ENCODE measurements around the gene ALDH8A1. TPM values are rescaled to one million over a fixed set of nuclear protein-coding genes. Genes with fewer than 3 reads are reported as not detected.

Gene ALDH8A1
- total RNA-seq, 1 donor from 2014 or later: 0.19 TPM

DNA sequence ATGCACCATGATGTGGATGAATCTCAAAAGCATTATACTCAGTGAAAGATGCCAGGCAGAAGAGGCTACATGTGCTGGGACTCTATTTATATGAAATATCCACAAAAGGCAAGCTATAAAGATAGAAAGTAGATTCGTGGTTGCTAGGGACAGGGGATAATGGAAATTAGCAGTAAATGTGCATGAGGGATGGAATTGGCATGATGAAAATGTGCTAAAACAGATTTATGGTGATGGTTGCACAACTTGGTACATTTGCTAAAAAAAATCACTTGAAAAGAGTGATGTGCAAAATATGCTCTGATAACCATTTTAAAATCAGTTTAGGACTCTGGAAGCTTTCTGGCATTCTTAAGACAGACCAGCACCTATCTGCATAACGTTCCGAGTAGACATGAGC is 61.6 kb downstream of the ALDH8A1 start:
- ATAC-seq (ENCODE audit: poor library complexity): no peak
- intact Hi-C loops (cut with DNase I): no loop called here

DNA sequence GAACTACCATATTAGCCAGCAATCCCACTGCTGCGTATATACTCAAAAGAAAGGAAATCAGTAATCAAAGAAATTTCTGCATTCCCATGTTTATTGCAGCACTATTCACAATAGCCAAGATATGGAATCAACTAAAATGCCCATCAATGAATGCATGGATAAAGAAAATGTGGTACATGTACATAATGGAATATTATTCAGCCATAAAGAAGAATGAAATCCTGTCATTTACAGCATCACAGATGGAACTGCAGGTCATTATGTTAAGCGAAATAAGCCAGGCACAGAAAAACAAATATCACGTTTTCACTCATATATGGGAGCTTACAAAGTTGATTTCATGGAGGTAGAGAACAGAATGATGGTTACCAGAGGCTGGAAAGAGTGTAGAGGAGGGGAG is 65.1 kb downstream of the ALDH8A1 start:
- DNase-seq: no peak

More for the DNA sequence above, 61.6 kb downstream of the ALDH8A1 start:
- DNase-seq: no peak

DNA sequence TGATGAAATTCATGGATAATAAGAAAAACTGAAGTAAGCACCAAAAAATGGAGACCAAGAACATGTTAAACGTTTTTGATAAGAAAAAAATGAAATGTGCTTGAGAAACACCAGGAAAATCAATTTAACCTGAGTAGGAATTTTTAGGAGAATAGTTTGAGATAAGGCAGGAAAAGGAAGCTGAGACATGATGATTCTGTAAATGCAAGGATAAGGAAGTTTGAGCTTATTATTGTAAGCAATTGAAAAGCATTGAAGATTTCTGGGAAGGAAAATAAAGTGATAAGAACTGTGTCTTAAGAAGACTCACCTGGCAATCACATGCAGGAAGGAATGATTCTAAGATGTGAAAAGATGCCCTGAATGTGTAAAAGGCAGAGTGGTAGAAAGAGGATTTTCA is 66.6 kb downstream of the ALDH8A1 start:
- DNase-seq: no peak
- no peak for ATAC-seq (ENCODE audit: poor library complexity)
- intact Hi-C loops (cut with DNase I): loop anchor here (5.0 kb wide), 2 partner anchors 711 to 726 kb away; no protein-coding TSS in a partner anchor

More for the DNA sequence above, 65.1 kb downstream of the ALDH8A1 start:
- no peak for ATAC-seq (ENCODE audit: poor library complexity)
- intact Hi-C loops (cut with DNase I): loop anchor here (5.0 kb wide), 2 partner anchors 712 to 727 kb away; no protein-coding TSS in a partner anchor

DNA sequence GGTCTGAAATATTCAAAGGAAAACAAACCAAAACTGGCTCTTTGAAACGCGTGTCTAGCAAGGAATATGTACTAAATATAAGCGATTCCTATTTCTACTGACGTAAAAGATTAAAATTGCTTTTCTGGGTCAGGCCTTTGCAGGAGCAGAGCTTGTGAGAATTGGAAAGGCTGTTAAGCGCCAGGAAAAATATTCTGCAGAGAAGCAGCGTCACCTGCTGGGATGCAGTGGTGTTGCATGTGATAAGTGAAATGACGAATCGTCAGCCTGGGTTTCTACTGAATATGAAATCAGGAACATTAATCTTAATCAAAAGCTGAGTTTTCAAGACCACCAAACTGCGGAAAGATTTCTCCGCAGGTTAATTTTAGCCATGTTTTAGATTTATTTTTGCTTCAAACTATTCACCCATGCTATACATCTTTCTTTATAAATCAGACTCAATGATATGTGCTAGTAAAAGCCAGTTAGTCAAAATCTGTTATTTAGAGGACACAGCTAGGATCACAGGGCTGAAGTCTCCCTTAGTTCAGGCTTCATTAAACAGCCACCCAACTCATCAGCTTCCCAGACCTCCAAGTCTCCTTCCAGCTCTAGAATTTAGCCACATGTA is 67.4 kb downstream of the ALDH8A1 start:
- ATAC-seq (ENCODE audit: poor library complexity): peak; percentile 86
- intact Hi-C loops (cut with DNase I): loop anchor here (5.0 kb wide), 2 partner anchors 710 to 725 kb away; no protein-coding TSS in a partner anchor
- peak; percentile 70 for DNase-seq

DNA sequence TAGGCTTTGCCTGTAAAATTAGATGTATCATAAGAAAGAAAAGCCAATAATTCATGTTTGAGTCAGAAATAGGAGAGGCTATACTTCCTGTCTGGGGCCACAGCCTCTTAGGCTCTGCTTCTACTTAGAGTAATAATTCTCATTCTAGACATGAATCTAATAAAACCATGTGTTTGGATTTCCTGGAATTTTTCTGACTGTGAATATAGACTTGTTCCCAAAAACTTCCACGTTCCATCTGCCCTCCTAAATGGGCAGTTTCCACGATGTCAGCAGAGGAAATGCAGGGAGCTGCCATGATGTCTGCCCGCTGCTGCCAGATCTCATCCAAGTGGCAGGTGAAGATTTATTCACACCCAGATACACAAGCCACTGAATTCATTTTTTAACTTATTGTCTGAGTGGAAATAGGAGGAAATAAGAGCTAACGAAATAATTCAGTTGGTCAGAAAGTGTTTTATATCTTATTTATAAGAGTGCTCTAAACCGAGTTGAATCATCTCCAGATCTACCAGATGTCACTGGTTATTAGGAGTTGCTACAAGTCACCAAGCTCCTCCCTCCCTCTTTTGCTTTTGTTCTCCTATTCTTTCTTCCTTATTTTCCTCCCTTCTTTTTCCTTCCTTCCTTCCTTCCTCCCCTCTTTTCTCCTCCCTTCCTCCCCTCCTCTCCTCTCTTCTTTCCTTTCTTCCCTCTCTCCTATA is 69.3 kb downstream of the ALDH8A1 start:
- DNase-seq (no peak), ATAC-seq (ENCODE audit: poor library complexity) (no peak)
- intact Hi-C loops (cut with DNase I): loop anchor here (5.0 kb wide), 2 partner anchors 708 to 723 kb away; no protein-coding TSS in a partner anchor

DNA sequence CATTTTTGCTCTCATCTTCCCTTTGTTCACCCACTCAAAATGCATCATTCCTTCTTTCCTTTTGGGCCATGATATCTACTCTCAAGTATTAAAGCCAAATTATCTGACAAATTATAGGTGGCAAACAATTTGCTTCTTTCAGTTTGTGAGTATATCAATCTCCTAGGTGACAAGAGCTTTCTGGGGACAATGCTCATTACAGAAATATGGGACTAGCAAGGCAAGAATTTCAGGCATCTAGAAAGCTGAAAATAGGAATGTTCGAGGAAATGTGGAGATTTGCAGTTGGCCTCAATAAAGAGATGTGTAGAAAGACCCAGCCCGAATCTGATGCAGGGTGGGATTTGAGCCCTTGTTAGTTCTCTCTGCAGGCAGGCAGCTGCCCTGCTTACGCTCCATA is 71.8 kb downstream of the ALDH8A1 start:
- ATAC-seq (ENCODE audit: poor library complexity) (no peak), DNase-seq (no peak)
- intact Hi-C loops (cut with DNase I): no loop called here

DNA sequence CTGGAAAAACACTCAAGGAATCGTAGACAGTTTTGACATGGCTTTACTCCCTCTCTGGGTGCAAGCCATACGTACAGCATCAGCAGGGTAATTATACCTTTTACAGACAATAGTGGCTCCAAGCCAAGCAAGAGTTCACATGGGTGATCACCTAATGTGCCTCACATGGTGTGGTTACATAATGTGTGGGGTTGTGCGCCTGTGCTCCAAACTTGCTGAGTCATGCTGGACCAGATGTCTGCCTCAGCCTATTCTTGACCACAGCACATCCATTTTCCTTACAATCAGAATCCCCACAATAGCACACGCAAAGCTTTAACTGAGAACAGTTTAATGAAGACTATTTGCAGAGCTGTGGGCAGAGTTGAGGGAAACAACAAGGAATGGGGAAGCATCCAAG is 74.5 kb downstream of the ALDH8A1 start:
- no peak for DNase-seq
- intact Hi-C loops (cut with DNase I): no loop called here

DNA sequence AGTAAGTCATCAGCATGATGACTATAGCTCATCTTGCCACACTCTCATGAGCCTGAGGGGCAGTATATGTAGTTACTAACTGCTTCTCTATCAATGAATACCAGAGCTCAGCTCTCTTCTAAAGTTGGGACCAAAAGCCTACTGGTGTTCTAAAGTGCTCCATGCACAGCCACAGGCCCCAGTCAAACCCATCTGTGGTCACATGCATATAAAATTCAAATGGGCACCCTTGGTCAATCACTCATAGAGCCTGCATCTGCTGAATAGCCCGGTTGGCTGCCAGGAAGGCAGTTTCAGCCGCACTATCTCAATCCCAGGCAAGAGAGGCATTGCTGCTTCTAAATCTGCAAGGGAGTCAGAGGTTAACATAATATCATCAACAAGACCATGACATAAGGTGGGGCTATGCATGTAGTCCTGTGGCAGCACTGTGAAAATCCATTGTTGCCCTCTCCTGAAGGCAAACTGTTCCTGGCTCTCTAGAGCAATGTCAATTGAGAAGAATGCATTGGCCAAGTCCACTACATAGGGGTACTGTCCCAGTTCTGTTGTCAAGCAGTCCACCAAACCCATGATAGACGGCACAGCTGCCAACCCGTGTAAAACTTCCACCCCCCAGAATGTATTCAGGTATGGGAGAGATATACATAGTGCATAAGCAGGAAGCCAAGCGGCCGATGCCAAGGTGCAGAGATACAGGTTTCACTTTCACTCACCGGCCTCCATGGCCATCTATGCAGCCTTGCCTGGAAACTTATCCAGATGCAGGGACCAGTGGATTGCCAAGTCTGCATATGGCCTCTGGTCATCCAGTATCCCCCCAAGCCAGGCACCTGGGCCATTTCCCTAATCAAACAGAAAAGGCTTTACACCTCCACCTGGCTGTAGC is 76.2 kb downstream of the ALDH8A1 start:
- ATAC-seq (ENCODE audit: poor library complexity): no peak
- no peak for DNase-seq
- intact Hi-C loops (cut with DNase I): no loop called here

More for the DNA sequence above, 74.5 kb downstream of the ALDH8A1 start:
- no peak for ATAC-seq (ENCODE audit: poor library complexity)

DNA sequence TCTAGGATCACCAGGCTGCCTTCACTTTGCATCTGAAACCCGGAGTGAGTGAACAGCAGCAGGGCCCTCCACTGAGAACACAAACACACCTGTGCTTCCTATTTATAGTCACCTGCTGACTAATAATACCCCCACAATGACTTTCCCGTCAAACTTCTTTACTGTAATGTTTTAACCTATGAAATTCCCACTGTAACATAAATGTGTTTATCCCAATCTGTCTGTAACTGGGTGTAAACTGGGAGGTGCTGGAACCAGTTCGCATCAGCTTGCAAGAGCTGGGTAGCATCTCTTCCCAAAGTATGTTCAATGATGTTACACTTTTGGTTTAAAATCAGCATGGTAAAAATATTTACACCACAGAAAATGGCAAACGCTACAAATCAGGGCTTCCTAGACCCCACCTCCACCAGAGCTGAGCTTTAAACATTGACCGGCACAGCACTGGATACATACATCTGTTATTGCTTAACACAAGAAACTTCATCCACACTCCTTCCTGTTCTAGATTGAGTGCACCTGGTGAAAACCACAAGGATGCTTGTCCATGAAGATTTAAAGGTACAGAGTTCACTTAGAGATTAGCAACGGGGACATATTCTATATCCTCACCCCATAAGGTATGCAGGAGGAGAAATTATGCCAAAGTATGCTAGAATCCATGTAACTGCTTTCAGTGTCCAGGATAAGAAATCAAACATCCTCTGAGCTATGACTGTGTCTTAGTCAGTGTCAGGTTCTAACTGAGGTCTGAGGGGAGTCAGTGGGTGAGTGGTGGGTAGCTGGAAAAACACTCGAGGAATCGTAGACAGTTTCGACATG is 79.0 kb downstream of the ALDH8A1 start:
- ATAC-seq (ENCODE audit: poor library complexity) (no peak), DNase-seq (no peak)
- intact Hi-C loops (cut with DNase I): no loop called here

DNA sequence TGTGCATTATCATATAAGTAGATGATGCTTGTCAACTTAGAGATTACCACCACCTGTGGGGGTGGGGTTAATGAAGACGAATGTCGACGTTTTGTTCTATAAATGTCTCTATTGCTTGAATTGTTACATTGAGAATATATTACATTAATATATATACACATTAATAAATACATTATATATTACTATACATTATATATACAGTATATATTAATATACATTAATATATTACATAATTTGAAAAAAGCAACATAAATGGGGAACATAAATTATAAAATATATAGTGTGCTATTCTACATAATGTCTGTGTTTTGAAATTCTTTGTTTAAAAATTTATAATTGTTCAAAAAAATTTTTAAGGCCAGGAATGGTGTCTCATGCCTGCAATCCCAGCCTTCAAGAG is 81.1 kb downstream of the ALDH8A1 start:
- intact Hi-C loops (cut with DNase I): no loop called here
- no peak for DNase-seq
- ATAC-seq (ENCODE audit: poor library complexity): no peak

Small RNA genes within 50 kb of the gene (microRNA-seq; reads per million reads assigned to microRNA genes)
- not detected for gene MIR3662

Other genes starting within 250 kb of the ALDH8A1 start
- 89.0 TPM for gene HBS1L, start 104.7 kb upstream of the ALDH8A1 start, total RNA-seq
- gene MYB, start 231.2 kb upstream of the ALDH8A1 start, total RNA-seq: 0.22 TPM